ENCODE measurements around the gene PTPRZ1. TPM values are rescaled to one million over a fixed set of nuclear protein-coding genes. Genes with fewer than 3 reads are reported as not detected.

PTPRZ1 gene
- total and polyA plus RNA-seq, 2 of the 8 experiments (the other 6 are each of a cell fraction or from before 2014, with no cell fraction given), result 112 to 135 TPM

DNA sequence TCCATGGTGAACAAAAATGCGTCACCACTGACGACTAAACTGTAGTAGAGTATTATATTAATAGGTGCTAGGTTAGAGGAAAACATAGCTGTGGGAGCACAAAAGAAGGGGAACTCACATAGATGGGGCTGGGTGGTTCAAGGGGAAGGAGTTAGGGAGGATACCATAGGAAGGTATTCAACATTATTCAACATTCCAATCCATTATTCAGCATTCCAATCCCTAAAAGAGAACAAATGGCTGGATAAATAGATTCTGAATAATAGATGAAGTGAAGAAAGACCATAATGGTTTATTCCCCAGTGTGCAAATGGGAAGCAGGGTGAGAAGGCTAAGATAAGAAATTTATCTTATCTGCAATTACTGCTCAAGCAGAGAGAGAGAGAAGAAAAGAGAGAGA lies 209.7 kb downstream of the PTPRZ1 start (continued):
- TF ChIP-seq, protein P1, sequence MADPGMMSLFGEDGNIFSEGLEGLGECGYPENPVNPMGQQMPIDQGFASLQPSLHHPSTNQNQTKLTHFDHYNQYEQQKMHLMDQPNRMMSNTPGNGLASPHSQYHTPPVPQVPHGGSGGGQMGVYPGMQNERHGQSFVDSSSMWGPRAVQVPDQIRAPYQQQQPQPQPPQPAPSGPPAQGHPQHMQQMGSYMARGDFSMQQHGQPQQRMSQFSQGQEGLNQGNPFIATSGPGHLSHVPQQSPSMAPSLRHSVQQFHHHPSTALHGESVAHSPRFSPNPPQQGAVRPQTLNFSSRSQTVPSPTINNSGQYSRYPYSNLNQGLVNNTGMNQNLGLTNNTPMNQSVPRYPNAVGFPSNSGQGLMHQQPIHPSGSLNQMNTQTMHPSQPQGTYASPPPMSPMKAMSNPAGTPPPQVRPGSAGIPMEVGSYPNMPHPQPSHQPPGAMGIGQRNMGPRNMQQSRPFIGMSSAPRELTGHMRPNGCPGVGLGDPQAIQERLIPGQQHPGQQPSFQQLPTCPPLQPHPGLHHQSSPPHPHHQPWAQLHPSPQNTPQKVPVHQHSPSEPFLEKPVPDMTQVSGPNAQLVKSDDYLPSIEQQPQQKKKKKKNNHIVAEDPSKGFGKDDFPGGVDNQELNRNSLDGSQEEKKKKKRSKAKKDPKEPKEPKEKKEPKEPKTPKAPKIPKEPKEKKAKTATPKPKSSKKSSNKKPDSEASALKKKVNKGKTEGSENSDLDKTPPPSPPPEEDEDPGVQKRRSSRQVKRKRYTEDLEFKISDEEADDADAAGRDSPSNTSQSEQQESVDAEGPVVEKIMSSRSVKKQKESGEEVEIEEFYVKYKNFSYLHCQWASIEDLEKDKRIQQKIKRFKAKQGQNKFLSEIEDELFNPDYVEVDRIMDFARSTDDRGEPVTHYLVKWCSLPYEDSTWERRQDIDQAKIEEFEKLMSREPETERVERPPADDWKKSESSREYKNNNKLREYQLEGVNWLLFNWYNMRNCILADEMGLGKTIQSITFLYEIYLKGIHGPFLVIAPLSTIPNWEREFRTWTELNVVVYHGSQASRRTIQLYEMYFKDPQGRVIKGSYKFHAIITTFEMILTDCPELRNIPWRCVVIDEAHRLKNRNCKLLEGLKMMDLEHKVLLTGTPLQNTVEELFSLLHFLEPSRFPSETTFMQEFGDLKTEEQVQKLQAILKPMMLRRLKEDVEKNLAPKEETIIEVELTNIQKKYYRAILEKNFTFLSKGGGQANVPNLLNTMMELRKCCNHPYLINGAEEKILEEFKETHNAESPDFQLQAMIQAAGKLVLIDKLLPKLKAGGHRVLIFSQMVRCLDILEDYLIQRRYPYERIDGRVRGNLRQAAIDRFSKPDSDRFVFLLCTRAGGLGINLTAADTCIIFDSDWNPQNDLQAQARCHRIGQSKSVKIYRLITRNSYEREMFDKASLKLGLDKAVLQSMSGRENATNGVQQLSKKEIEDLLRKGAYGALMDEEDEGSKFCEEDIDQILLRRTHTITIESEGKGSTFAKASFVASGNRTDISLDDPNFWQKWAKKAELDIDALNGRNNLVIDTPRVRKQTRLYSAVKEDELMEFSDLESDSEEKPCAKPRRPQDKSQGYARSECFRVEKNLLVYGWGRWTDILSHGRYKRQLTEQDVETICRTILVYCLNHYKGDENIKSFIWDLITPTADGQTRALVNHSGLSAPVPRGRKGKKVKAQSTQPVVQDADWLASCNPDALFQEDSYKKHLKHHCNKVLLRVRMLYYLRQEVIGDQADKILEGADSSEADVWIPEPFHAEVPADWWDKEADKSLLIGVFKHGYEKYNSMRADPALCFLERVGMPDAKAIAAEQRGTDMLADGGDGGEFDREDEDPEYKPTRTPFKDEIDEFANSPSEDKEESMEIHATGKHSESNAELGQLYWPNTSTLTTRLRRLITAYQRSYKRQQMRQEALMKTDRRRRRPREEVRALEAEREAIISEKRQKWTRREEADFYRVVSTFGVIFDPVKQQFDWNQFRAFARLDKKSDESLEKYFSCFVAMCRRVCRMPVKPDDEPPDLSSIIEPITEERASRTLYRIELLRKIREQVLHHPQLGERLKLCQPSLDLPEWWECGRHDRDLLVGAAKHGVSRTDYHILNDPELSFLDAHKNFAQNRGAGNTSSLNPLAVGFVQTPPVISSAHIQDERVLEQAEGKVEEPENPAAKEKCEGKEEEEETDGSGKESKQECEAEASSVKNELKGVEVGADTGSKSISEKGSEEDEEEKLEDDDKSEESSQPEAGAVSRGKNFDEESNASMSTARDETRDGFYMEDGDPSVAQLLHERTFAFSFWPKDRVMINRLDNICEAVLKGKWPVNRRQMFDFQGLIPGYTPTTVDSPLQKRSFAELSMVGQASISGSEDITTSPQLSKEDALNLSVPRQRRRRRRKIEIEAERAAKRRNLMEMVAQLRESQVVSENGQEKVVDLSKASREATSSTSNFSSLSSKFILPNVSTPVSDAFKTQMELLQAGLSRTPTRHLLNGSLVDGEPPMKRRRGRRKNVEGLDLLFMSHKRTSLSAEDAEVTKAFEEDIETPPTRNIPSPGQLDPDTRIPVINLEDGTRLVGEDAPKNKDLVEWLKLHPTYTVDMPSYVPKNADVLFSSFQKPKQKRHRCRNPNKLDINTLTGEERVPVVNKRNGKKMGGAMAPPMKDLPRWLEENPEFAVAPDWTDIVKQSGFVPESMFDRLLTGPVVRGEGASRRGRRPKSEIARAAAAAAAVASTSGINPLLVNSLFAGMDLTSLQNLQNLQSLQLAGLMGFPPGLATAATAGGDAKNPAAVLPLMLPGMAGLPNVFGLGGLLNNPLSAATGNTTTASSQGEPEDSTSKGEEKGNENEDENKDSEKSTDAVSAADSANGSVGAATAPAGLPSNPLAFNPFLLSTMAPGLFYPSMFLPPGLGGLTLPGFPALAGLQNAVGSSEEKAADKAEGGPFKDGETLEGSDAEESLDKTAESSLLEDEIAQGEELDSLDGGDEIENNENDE (IDR thresholded peaks at IDR 0.05; ENCODE audit: insufficient replicate concordance, low read length), result peak; percentile 32

All from H1 (cell line).